ENCODE results near the gene LTV1.
A peak's percentile ranks its signal among the peaks of the same experiment; 100 is the strongest.
"Not testable (repeated sequence)": the region's sequence is repeated elsewhere in the genome, so short reads cannot be mapped to it uniquely, and the experiment has no call there.

The LTV1 gene, protein sequence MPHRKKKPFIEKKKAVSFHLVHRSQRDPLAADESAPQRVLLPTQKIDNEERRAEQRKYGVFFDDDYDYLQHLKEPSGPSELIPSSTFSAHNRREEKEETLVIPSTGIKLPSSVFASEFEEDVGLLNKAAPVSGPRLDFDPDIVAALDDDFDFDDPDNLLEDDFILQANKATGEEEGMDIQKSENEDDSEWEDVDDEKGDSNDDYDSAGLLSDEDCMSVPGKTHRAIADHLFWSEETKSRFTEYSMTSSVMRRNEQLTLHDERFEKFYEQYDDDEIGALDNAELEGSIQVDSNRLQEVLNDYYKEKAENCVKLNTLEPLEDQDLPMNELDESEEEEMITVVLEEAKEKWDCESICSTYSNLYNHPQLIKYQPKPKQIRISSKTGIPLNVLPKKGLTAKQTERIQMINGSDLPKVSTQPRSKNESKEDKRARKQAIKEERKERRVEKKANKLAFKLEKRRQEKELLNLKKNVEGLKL

DNA sequence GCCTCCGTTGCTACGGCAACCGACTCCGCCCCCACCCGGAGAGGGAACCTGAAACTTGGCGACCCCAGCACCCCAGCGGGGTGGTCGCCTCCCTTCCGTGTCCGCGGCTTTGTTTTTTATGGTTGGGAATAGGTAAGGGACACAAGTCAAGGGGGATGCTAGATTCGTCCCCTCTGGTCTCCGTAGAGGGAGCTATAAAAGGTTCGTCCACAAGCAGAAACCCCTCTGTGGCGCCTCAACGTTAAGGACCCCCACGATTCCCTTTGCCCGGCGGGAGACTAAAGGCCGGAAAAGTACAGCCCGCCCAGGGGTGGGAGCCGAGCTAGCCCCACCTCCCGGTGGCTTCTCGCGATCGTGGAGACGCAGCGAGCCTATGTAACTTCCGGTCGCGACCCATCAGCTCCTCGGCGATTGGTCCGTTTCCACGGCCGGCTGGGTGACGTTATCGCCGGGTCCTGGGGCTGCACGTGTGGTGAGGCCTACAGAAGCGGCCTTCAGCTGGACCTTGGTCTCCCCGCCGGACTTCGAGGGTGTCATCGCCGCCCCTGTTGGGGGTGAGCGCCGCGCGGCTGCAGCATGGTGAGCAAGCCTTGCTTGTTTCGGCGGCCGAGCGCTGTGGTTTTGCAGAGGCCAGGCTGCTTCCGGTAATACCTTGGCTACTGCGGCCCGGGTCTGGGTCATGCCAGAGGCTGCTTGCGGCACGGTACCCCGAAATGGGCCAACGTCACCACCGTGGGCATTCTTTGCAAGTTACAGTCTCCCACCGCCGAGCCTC, at the start of gene LTV1:
Gene LTV1 (plus strand): TSS at position 437 of the 775 bp plus-strand sequence. CDS start 140 bp downstream, at position 577.
- peak; percentile 93 to 95 for DNase-seq

- DNase-seq = not testable (repeated sequence)
Observed at GRCh38 chr6:143796551-143796950, 46.6 kb upstream of the LTV1 start.

GRCh38 chr6:143798487-143798886, 44.7 kb upstream of the LTV1 start:
- DNase-seq = not testable (repeated sequence)

DNA sequence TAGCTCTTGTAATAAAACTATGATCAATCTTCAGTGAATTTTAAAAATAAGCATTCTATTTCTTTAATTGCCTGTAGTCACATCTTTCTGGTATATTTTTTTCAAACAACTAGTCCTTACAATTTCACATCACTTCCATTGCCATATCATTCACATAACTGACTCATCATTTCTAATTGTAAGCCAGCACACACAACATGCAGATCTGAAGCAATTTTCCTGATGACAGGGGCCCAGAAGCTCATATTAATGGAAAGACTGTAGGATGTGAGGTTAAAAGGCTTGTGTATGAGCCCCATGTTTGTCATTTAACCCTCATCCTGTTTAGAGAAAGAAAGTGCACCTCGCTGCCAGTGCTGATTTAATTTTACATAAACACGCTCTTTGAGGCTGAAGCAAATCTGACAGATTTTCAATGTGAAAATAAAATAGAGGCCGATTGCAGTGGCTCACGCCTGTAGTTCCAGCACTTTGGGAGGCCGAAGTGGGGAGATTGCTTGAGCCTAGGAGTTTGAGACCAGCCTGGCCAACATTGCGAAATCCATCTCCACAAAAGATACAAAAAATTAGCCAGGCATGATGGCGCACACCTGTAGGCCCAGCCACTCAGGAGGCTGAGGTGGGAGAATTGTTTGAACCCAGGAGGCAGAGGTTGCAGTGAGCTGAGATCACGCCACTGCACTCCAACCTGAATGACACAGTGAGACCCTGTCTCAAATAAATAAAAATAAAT, 40.1 kb upstream of the LTV1 start:
- DNase-seq = peak; percentile 15 to 44

DNA sequence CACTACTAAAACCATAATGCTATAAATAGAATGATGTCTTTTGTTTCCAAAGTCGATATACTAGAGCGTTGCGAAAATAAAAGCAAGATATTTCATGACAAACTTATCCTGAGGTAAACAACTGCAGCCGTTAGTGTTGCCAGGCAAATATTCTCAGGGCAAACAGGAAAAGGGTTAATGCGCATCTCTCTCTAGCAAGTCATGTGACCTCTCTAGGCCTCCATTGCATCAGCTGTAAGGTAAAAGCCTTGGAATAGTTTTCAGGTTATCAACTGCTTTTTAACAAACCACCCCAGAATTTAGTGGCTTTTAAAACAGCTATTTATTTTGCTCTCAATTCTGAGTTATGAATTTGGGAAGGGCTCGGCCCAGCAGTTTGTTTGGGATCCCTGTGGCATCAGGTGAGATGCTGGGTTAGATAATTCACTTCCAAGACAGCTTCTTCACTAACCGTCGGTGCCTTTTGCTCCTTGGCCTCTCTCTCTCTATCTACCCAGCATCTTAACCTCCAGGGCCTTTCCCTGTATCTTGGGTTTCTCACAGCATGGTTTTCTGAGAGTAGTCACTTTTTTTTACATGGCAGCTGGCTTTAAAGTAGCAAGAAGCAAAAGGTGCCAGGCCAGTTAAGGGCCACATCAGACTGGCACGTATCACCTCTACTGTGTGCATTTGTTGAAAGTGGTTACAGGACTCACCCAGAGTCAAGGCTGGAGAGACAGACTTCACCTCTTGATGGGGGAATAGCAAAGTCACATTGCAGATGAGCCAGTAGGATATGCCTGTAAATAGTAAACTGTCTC, 39.2 kb upstream of the LTV1 start:
- no peak for DNase-seq

DNA sequence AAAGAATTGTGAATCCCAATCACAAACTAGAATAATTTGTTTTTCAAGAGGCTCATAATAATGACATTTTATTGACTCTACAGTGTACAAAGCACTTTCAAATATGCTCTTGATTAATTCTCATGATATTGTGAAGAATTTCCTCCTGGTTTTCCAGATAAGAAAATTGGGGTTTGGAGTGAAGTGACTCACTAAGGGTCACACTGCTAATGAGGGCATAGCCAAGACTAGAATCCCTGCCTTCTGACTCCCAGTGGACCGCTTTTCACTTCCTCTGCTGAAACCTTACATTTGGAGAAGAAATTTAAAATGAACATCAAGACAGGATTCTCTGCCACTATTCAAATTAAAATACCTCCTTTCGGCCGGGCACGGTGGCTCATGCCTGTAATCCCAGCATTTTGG, 38.3 kb upstream of the LTV1 start:
- DNase-seq = peak; percentile 24 to 47

DNA sequence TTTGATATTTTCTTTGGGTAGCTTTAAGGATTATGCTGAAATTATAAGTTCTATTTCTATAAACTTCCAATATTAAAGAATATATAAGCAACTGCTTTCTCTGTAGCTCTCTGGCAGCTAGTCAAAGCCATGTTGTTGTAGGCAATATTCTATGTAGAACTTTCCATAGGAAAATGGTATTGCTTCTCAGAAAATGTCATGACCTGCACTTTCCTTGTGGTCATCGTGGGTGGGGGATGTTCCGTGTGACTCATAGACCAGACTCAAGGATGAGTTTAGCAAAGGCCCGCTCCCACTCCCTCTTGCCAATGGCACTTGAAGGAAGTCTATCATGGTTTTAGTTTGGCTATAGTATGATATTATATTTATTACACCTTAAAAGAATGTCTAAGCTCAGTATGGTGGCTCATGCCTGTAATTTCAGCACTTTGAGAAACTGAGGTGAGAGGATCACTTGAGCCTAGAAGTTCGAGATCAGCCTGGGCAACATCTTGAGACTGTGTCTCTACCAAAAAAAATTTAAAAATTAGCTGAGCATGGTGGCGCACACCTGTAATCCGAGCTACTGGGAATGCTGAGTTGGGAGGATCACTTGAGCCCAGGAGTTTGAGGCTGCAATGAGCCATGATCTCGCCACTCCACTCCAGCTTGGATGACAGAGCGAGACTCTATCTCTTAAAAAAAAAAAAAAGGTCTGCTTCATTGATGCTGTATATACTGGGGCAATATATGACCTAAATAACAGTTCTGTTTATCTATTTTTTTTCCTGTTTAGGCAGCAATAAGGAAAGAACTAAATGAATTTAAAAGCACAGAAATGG, 36.6 kb upstream of the LTV1 start:
- DNase-seq = peak; percentile 94 to 98

- peak; percentile 54 to 86 for DNase-seq
Observed at GRCh38 chr6:143807103-143807772, 35.9 kb upstream of the LTV1 start.

GRCh38 chr6:143810745-143811144, 32.4 kb upstream of the LTV1 start:
- no peak for DNase-seq

GRCh38 chr6:143811501-143812157, 31.5 kb upstream of the LTV1 start:
- no peak for DNase-seq

DNA sequence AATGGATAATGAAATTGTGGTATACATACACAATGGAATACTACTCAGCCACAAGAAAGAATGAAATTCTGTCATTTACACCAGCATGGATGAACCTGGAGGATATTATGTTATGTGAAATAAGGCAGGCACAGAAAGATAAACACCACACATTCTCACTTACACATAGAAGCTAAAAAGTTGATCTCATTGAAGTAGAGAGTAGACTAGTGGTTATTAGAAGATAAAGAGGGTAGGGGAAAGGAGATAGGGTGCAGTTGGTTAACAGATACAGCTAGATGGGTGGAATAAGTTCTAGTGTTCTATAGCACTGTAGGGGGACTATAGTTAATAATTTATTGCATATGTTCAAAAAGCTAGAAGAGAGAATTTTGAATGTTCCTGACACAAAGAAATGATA, 25.5 kb upstream of the LTV1 start:
- no peak for DNase-seq

DNA sequence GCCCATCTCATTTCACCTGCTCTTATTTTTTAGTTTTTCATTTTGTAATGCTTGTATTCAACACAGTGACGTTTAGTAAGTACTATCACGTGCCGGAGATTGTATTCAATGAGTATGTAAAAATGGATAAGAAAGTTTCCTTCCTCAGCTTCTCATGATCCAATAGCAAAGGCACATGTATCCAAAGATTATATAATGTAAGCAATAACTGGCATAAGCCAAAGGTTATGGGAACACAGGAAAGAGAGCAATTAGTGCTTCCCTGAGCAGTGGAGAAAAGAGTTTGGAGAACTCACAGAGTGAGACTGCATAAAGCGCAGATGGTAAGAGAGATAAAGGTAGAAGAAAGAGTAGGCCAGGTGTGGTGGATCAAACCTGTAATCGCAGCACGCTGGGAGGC, 21.8 kb upstream of the LTV1 start:
- no peak for DNase-seq

DNA sequence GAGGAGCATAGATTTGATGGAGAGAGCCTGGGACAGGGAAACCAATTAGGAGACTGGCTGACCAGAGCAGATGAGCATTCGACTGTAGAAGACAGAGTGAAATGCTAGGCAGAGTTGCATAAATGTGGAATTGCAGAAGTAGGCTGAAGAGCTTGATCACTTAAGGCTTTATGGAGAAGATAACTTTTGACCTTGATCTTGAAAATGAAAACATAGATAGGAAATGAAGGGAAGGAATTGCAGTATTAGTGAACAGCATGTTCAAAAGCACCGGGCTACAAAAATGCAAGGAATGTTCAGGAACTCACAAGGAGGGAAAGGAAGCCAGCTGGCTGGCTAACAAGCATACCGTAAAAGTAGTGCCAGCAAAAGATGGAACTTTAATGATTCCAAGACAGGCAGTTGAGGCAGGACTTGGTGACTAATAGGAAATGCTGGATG, 20.5 kb upstream of the LTV1 start:
- DNase-seq = peak in 1 of 2 donors; percentile 38

DNA sequence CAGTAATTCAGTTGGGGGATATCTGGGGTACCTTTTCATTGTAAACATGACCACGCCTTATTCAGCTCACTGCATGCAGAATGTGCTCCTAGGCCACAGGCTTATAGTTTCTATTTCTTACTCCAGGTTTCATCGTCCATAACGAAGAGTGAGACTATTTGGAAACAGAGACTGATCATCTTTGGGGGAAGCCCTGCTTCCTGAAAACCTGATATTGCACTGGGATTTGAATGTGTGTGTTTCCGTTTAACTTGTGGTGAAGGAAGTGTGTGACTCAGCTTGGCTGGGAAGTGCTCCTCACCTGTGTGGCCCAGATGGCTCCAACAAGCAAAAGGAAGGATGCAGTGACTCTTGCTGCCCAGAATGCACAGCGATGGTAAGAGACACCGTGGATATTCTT, 19.6 kb upstream of the LTV1 start:
- no peak for DNase-seq

DNA sequence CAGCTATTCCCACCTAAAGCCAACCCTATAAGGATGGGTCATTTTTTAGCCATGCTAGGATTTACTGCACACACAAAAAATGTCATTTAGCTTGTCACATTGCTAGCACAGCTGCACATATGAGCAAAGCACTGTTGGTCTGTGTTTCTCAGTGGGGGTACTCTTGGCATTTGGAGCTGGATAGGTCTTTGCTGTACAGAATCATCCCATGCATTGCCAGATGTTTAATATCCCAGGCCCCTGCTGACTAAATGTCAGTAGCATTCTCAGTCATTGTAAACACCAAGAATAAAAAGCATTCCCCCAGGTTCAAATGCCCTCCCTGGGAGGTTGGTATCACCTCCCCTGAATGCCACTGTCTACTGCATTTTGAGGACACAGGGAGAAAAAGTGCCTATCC, 14.6 kb upstream of the LTV1 start:
- no peak for DNase-seq

GRCh38 chr6:143836150-143836549, 7.0 kb upstream of the LTV1 start:
- no peak for DNase-seq

GRCh38 chr6:143838395-143838794, 4.7 kb upstream of the LTV1 start:
- no peak for DNase-seq

- no peak for DNase-seq
Observed at GRCh38 chr6:143839196-143839595, 3.9 kb upstream of the LTV1 start.

- peak; percentile 43 to 73 for DNase-seq
Observed at GRCh38 chr6:143840595-143841265, 2.4 kb upstream of the LTV1 start.

GRCh38 chr6:143842461-143842901, 657 bp upstream of the LTV1 start:
- DNase-seq = peak; percentile 46 to 52
